HPDE6-E6E7 (cell line): Measurements from ENCODE around the gene EYA4.
"Not testable (repeated sequence)": the region's sequence is repeated elsewhere in the genome, so short reads cannot be mapped to it uniquely, and the experiment has no call there.

ENCODE experiments used
- DNase-seq: peaks from one replicate; pipeline ENCODE4 v3.0.0; 2011; ENCODE audit warnings: missing footprints; ENCODE audit errors: extremely low spot score

The EYA4 gene

DNA sequence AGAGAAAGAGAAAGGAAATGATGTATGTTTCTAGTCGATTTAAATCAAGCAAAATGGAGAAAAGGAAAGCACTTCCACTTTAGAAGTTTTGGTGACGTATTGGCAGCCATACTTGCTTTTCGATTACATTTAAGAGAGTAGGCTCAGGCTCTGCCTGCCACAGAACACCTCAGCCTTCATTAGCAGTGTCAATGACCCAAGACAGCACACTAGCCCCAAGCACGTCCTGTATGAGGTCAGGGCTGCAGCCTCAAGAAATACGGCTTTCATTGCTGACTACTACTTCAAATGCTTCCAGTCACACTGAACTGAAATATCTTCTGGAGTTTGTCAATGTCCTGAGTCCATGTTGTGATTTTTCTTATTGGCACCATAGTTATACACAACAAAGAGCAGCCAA is 285.3 kb downstream of the EYA4 start:
- DNase-seq, result no peak

DNA sequence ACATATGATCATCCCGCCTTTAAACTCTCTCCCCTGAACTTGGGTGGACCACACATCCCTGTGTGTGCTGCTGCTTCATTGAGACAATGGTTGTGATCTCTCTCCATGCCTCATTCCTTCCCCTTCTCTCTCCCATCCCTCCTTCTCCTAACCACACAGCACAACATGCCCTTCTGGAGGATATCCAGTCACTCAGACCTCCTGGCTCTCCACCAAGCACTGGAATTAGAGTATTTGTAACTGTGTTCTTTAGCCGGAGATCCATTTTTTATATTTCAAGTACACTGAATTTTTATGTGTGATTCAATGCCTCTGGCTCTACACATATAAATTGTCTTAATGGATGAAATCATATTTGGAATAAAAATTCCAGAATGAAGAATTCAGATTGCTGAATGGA is 287.4 kb downstream of the EYA4 start:
- no peak for DNase-seq

DNA sequence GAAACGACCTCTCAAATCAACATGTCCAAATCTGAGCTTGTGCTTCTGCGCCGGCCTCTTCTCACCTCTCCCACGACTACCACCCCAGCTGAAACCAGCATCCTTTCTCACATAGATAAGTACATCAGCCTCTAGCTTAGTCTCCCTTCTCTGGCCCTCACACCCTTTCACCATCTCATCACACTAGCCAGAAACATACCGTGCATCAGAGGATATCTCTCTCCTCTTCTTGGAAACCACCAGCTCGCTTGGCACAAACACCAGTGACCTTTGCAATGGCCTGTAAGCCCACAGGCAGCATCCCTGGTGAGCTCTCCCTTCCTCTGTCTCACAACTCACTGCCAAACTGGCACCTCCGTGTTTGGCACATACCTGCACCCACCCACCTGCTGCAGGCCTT is 291.8 kb downstream of the EYA4 start:
- DNase-seq, result no peak

DNA sequence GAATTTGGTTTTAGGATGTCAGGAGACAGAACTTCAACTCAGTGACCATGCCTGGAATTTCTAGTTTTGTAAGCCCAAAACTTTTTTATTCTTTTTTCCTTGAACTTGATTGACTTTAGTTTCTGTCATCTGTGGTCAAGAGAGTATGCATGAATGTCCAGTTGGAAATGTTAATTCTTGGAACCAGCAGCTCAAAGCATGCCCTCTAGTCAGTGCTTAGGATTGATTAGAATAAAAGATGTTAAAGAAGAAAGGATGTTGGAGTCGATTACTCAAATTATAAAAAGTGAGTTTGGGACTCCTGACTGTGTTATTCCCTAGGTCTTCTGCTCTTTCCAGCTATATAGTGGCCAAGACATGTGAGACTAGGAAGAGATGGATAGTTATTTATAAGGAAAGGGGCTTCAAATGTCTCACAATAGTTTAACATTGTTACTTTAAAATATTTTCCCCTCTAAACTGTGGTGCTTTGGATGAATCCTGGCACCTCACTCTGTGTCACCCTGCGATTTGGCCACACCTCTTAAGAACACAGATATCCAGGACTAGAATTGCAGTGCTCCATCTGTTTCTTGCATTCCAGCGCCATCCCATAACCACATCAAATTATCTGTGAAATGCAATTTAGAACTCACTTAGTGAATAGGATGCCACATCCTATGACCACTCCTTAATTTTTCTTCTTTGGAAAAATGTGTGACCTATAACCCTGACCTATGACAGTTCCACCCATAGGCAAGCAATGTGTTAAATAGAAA is 298.5 kb downstream of the EYA4 start:
- no peak for DNase-seq

DNA sequence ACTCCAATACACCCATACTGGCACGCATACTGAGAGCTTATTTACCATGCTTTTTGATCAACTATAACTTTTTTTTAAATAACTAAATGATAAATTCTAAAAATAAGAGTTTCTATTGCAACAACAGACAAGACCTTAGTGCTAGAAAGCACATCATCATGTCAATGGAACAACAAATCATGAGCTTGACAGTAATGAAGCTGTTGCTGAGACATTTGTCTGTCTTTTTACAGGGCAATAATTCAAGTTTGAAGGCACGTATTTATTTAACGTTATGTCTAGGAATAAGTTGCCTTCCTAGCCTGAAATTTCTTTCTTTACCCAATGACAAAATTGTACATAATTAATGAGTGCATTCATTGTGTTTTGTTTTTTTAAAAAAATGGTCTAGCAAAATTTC is 299.2 kb downstream of the EYA4 start:
- DNase-seq, result no peak

DNA sequence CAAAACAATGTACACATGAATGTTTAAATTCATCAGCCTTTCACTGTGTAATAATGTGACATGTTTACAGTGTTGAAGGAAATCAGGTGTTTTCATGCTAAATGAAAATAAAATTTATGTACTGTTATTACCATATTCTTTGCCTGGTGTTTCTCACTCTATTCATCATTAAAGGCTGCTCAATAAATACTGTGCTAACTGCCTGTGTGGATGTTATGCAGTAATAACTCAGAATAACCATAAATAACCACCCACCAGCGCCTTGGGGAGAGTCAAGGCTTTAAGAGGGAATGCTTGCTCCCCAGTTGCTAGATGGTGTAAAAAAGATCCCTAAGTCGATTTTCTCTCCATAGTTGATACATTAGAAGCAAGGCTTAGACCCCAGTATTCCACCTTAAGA is 299.9 kb downstream of the EYA4 start:
- DNase-seq, result no peak

DNA sequence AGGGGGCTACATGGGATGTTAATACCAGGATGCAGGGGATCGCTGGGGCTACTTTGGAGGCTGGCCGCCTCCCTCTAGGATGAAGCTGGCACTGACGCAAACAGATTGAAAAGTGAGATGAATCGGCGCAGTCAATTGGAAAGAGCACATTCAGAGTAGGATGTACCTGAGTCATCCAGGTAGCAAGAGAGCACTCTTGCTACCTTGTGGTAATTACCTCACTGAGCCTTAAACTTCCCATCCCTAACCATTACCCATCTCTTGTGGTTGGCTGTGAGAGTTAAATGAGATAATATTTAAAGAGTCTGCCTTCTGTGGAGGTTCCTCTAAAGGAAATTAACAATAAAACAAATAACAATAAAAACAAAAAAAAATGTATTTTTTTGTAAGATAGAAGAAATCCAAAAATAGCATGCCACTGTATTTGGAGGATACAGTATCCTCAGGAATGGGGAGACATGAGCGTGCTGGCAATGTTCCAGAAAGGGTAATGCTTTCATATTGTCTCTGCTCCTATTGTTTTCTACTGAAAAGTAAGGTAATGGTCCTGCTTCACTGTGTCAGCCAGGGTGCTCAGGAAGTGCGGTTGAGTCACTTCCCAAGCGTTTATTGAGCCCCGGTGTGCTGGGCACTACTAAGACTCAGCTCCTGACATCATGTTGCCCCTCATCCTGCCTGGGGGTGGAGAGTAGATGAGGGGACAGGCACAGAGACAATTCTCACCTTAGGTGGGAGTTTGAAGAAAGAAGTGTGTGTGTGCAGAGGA is 301.1 kb downstream of the EYA4 start:
- peak; percentile 8 for DNase-seq

DNA sequence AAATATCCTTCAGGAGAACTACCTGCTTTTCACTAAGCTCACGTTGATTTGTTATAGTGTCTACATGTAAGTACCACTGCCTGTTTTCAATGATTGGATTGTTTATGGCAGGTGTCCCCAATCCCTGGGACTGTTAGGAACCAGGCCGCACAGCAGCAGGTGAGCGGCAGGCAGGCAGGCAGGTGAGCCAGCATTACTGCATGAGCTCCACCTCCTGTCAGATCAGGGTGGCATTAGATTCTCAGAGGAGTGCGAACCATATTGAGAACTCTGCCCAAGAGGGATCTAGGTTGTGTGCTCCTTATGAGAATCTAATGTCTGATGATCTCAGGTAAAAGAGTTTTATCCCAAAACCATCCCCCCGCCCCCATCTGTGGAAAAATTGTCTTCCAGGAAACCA is 303.3 kb downstream of the EYA4 start:
- DNase-seq, result no peak

DNA sequence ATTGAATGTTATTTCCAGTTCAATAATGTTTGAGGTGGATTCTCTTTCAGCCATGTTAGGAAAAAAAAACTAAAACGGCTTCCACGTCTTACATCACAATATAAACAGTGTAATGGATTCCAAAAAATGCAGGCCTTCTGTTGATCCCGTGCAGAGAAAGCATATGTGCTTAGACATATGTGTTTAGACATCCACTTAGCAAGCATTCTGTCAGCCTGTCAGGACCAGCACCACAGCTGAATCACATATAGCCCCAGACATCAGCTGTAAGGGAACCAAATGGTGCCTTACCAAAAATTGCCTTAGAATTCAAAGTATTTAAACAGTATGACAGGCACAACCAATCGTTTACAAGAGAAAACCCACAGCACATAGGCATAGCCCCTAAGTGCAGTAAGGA is 304.9 kb downstream of the EYA4 start:
- DNase-seq, result no peak

DNA sequence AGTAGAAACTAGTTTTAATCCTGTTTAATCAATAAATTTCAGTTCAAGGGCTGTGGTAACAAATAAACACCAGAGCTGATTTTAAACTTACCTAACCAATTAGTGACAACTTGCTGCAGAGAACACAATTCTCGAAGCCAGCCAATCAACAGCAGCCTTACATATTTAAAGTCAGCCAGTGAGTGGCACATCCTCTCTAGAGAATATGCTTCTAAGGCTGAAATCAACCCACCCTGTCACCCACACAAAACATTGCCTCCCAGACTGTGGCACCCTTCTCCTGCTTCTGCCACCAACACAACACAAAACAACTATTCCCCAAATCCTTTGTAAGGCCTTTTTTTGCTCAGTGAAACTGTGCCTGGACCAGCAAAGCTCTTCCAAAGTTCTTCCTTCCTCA is 306.0 kb downstream of the EYA4 start:
- DNase-seq, result no peak

DNA sequence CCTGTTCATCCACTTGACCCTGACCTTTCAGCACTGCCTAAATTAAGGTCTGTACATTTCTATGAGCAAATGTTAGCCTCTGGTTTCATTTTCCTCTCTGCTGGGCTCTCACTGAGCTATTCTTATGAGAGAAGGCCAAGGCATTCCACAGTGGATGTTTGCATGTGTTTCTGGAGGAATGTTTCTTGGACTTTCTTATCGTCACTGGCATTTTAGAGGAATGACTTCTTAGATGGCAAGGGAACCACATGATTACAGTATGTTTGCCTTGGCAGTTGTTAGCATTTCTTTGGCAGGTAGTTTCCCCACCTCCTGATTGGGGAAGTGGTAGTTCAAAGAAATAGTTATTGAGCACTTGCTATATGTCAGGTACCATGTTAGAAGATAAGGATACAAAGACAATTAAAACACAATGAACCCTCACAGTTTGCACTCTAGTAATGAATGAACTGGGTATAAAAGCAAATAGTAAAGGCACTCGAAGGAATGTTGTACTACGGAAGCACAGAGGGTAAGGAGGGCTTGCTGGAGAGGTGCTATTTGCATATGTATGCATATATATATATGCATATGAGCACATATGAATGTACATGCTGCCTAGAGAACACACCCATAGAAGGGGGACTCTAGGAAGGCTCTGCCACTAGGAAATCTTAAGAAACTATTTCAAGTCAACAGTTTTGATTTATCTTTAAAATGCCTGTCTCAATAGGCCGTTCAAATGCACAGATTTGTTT is 307.4 kb downstream of the EYA4 start:
- no peak for DNase-seq

DNA sequence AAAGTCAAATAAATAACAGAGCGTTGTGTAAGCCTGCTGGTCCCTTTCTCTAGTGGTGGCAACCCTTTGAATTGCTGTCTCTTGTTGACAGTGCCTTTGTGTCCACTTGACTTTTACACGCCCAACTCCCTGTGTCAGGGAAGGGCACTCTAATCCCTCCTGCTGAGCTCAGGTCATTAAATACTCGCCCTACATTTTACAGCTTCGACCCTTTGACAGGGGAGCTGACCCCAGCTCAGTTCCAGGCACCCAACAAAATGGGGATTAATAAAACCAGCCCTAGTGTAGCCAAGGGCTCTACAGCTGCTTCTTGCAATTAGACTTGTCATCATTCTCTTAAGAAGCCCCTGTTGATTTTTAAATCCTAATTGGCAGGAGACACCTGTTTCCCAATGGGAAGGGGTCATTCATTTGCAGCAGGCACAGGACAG is 308.2 kb downstream of the EYA4 start:
- DNase-seq, result no peak

DNA sequence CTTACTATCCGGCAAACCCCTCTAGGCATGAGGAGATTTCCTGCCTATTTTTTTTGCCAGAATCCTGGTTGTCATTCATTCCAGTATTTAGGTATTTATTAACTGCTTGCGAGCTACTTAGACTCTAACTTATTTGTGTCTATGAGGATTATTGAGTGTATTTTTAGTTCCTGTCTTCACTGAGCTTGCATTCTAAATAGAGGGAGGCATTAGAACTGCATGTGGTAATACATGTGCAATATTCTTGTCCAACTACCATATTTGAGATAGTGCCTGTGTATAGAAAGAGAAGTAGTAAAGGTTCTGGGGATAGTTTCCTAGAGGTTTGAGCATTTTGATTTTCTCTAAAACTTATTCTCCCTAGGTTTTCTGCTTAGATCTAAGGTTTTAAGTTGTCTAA is 308.9 kb downstream of the EYA4 start:
- DNase-seq, result no peak

DNA sequence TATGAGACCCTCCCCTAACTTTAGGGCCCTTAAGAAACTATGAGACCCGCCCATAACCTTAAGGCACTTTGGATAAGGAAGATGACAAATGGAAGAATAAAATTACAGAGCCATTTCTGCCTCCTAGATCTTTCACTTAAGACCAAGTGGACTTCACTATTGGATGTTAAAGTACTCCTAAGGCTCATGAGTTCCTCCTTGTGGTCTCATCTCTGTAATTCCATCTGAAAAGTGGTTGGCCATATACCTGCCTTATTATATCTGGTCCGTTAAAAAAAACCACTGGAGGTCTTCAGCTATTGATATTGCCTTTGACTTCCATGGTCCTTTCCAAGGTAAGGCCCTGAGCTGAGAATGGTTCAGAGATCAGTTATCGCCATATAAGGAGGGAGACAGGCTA is 310.3 kb downstream of the EYA4 start:
- no peak for DNase-seq

DNA sequence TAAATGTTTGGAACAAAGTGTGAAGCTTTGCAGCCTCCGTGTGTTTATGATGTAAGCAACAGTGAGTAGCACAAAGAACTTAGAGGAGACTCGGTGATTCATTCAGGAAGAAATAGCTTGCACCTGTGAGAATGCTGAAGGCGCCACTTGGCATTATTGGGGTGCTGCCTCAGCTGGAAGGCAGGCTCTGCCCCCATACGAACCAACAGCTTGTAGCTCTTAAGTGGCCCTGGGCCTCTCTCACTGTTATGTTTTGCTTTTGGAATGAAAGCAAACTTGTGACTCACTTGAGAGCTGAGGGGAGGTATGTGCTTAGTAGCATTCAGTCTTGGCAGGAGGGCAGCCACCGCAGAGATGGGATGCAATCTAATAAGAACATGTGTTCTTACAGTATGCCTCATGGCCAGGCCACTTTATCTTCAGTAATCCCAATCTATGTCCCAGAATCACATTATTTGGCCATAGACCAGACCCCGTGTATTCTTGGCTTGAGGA is 310.7 kb downstream of the EYA4 start:
- DNase-seq, result peak; percentile 8

DNA sequence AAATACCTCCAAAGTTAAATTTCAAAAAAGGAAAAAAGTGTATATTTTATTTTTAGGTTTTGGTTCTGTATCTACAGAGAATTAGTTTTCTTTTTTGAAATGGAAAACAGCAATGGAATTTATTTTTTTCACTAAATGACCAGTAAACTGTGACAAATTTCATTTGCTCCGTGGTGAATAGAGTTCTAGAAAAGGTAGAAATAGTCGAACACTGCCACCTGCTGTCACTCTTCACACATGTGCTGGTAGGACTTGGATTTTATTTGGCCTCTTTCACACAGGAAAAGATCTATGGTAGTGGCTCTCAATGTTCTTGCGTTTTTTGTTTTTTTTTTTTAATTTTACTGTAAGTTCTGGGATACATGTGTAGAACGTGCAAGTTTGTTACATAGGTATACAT is 312.5 kb downstream of the EYA4 start:
- DNase-seq, result peak; percentile 29

DNA sequence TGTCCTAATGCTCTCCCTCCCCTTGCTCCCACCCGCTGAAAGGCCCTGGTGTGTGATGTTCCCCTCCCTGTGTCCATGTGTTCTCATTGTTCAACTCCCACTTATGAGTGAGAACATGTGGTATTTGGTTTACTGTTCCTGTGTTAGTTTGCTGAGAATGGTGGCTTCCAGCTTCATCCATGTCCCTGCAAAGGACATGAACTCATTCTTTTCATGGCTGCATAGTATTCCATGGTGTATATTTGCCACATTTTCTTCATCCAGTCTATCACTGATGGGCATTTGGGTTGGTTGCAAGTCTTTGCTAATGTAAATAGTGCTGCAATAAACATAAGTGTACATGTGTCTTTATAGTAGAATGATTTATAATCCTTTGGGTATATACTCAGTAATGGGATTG is 313.0 kb downstream of the EYA4 start:
- DNase-seq, result not testable (repeated sequence)

DNA sequence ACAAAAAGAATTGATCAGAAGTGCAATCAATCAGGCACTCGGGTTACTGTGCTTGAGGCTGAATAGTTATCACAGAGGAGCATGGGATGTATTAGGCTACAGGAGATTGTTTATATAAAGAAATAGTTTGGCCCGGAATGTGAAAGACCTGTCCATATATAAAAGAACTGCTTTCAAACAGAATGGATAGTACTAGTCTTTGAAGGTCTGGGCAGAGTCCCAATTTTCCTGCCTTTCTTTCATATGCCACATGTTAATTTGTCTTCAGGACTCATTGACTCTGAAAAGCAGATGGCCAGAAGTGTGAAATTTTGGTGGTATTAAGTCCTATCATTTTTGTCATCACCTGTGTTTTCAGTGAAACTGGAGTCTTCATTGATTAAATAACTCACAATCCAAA is 314.5 kb downstream of the EYA4 start:
- DNase-seq, result no peak

DNA sequence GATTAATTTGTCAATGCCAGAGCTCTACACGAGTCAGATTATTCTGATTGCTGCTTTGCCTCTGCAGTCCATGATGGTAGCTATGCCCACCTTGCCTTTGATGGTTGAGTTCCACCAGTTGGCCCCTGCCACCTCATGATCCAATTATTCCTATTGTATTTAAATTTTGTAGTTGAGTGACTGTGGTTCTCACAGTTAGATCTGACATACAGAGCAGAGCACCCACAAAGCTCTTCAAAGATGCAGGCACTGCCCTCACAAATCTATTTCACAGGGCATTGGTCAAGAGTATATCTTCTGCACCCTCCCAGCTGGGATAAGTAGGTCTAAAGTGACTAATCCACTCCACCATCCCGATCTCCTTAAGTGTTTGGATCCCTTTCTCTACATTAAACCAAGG is 318.8 kb downstream of the EYA4 start:
- DNase-seq, result no peak

DNA sequence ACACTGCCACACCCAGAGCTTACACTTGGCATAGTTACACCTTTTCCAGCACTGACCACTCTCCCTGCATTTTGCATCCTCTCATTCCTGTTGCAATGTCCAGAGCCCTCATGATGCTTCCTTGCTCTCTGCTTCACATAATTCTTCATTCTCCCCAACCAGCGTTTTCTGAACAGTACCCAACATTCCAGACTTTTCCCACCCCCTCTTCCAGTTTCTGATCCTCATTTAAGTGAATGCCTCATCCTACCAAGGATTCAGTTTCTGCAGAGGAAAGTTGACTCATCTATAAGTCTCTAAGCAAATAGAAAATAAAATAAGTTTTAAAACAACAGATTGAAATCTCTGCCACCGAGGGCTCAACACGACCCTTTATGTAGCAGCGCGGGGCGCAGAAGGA is 326.5 kb downstream of the EYA4 start:
- DNase-seq, result no peak

DNA sequence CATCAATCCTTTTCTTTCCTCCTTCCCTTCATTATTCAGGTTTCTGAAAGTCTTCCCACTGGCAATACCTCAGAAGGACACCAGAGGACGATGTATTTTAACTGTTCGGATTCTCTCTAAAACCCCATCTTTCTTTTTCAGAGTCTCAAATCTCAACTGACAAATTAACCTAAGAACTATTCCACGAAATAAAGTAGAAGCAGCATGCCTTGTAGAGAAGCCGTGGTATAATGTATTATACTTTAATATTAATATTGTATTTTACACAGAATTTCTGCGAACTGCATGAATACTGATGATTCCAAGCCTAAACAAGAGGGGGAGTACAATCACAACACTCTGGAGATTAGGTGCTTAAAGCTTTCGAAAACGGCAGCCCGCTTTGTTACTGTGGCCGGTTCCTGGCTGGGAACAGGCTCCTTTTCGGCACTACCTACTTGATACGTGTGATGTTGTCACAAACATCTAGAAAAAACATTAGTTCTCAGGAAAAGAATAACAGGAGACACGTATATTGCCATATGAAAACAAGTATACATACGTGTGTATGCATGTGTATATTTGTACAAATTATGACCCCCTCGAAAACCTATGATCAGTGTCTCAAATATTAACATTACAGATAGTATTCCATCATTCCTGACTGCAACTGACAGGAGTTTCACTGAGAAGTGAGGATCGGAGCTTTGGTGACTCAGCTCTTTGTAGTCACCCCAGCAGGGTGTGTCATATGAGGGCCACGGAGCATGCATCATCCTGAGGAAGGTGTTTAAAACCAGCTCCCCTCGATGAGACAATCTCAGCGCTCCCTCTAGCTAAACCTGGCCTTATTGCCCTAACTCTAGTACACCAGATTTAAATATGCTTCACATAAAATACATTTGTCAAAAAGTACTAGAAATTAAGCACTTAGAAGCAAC is 328.1 kb downstream of the EYA4 start:
- DNase-seq, result peak; percentile 94
